Activated T-helper 9 cell treated with anti-CD3 and anti-CD28 coated beads, Interleukin-2, amount 50 U/mL, for 16 hours (primary cell): ENCODE measurements around the gene VWA5A.

Experiments used
- DNase-seq: peaks from one replicate; pipeline ENCODE4 v3.0.0-alpha.2; 2020; ENCODE audit warnings: low read depth

Gene VWA5A

DNA sequence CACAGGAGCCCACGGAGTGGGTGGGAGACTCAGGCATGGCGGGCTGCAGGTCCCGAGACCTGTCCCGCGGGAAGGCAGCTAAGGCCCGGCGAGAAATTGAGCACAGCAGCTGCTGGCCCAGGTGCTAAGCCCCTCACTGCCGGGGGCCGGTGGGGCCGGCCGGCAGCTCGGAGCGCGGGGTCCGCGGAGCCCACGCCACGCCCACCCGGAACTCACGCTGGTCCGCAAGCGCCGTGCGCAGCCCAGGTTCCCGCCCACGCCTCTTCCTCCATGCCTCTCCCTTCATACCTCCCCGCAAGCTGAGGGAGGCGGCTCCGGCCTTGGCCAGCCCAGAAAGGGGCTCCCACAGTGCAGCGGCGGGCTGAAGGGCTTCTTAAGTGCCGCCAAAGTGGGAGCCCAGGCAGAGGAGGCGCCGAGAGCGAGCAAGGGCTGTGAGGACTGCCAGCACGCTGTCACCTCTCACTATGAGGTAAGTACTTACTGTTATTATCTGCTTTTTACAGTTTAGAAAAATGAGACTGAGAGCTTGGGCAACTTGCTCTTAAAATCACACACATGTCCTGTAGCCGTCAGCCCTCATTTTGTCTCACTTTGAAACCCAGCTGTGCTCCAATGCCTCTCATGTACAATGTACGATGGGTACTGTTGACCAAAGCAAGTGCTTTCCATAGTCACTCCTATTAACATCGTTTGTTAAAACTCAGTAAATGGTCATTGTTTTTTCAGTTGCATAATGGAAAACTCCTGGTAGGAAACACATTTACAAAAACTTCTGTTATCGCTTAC is 55.7 kb downstream of the VWA5A start:
- no peak for DNase-seq

GRCh38 chr11:124172101-124172500 is 56.9 kb downstream of the VWA5A start:
- DNase-seq, result no peak

- no peak for DNase-seq
These were observed 57.3 kb downstream of the VWA5A start for GRCh38 chr11:124172599-124172998.

GRCh38 chr11:124174001-124174583 is 58.8 kb downstream of the VWA5A start:
- DNase-seq, result no peak

DNA sequence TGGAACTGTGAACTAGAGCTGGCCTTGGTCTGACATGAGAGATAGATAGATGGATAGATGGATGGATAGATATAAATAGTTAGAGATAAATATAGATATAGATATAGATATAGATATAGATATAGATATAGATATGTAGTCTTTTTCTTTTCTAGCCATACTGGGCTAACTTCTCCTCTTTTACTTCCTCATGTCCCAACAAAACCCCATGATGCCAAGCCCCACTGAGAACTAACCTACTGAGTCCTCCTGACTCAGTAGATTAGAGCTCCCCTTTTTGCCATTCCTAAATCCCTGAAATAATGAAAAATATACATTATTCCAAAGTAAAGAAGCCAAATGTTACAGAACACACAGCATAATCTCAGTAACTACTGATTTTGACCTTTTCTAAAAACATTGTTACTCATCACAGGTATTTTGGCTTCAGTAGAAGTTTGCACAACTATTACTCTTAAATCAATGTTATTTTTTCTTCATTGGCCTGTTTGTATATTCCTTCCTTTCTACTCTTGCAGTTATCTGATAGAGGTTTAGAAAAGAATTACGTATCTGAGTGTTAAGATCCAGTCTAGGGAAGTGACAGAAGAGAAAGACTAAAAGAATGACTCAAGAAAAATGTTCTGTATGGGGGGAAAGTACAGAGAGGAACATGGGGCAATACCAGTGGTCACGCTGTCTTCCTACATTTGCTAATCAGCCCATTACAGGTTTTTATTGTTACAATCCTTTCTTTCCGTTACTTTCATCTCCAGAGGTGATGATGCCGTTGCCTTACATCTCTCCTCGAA is 61.9 kb downstream of the VWA5A start:
- no peak for DNase-seq

- no peak for DNase-seq
These were observed 64.1 kb downstream of the VWA5A start for GRCh38 chr11:124179310-124179709.

GRCh38 chr11:124183068-124183467 is 67.8 kb downstream of the VWA5A start, which contains the start of gene OR10D3:
TSS of gene OR10D3 (plus strand) at chr11:124183345. CDS start at chr11:124185270, 1,925 bp downstream.
- no peak for DNase-seq

DNA sequence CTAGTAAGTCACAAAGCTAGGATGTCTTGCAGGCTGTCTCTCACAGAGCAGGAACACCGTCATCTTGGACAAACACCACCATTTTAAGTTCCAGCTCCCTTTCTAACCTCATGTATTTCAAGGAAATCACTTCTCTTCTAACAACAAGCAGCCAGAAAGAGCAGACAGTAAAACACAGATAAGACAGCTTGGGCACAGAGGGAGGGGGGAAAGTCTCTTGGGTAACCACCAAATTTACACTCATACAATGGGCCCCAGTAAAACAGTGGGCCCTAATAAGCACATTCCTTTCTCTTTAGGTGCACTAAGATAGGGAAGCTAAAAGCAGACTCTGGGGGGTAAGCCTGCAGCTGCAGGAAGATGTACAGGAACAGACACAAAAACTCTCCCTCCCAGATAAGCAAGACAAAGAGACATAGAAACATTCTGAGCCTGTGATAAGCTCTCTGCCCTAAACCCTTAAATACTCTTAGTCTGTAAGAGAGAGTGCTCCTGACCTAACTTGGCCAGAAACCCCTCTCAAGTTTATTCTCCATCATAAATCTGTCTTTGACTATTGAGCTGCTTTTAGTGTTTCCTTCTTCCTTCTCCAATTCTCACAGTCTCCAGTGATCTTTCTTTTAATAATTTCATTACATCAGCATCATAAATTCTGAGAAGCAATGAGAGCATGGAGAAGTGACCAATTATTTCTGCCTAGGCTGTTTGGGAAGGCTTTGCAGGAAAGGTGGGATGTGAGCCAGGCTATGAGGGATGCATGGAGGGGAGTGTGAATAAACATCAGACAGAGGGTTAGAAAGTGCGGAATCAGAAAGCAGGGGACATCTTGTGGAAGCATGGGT is 75.3 kb downstream of the VWA5A start:
- no peak for DNase-seq

DNA sequence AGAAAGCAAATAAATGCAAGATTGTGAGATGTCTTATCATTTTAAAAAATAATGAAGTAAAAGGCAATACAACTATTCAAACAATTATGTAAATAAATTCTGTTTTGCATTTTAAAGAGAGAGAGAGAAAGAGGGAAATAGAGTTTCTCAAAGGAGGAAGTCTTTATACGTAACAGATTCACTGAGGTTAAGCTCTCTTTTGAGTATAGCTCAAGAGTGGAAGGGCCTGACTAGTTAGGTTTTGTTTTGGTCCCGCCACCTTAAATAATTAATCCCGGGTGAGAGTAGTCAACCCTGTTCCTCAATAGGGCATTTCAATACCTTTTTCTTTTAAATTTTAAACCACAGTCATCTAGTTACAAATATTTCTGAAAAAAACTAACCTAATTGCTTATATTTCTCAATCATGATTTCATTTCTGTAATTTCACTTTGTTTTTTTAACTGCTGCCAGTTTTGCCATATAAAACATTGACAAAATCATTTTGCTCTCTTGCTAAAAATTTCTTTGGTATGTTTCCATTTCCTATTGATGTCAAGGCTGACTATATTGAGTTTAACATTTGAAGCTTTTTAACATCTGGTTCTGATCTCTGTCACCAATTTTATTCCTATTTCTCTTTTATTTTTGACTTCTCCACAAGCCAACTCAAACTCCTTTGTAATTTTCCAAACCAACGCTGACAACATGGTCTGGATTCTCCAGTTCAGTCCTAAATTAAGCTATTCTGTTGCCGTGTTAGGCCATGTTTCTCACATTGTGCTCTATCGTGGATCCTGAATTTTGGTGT is 78.2 kb downstream of the VWA5A start:
- DNase-seq, result no peak

DNA sequence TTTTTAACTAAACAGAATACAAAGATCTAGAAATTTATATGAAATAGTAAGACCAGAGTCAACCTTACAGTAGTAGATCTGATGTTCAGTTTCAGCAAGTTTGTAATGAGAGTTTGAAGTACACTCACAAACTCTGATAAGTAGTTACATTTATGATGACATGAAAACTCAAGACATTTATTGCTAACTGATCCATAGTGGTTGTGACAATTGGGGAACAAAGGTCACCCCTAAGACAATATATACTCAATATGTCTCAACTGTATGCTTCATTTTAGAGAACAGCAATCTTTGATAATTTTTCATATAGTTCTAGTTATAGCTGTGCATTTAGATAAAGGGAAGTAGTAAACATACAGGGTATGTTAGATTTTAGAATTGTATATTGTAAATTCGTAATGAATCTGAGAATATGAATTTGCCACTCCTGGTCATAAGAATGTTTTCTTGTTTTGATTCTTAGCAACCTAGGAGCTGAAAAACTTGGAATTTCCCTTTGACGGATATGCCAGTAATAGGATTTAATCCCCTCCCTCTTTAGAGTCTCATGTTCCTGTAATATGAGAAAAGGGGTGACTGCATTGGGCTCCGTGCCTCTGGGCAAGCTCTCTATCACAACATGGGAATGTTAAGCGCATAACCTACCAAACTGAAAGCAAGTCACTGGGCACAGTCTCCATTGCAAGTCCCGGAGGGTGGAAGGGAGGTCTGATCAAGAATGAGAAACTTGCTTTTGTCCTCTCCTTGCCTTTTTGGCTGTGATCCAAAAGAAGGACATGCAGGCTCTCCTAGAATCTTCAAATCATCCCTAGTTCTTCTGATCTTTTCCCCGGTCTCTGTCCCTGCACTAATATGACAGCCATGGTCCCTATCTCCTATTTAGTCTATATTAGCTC is 79.3 kb downstream of the VWA5A start:
- no peak for DNase-seq

- no peak for DNase-seq
These were observed 80.0 kb downstream of the VWA5A start for GRCh38 chr11:124195189-124195734.
